Loucy (cell line): Measurements from ENCODE around the gene TMEM107.

Source experiments
- H2AFZ ChIP-seq: fragments of 200-600 bp; sonication (generic); 2 replicates; pipeline ENCODE4 v1.6.0; 2016; ENCODE audit warnings: antibody characterized with exemption, mild to moderate bottlenecking, low read length, moderate library complexity
- H3F3A ChIP-seq: fragments of 200-600 bp; 2 replicates; pipeline ENCODE4 v1.6.0; 2016; ENCODE audit warnings: antibody characterized with exemption, low read depth, mild to moderate bottlenecking
- H3K27me3 ChIP-seq: fragments of 200-600 bp; sonication (generic); 2 replicates; pipeline ENCODE4 v1.6.1; 2014; ENCODE audit warnings: low read length, mild to moderate bottlenecking; ENCODE audit not compliant: insufficient read depth, poor library complexity, severe bottlenecking
- H3K36me3 ChIP-seq: fragments of 200-600 bp; sonication (generic); 2 replicates; pipeline ENCODE4 v1.6.1; 2016; ENCODE audit warnings: low read length; ENCODE audit not compliant: insufficient read depth
- H3K4me1 ChIP-seq: fragments of 200-600 bp; sonication (generic); 2 replicates; pipeline ENCODE4 v1.5.1; 2014; ENCODE audit warnings: low read length, mild to moderate bottlenecking; ENCODE audit not compliant: insufficient read depth, poor library complexity, severe bottlenecking
- H3K4me2 ChIP-seq: fragments of 200-600 bp; sonication (generic); 2 replicates; pipeline ENCODE4 v1.6.0; 2014; ENCODE audit warnings: antibody characterized with exemption, low read length, low read depth, mild to moderate bottlenecking; ENCODE audit not compliant: poor library complexity, severe bottlenecking
- H3K4me3 ChIP-seq: fragments of 200-600 bp; sonication (generic); 2 replicates; pipeline ENCODE4 v1.5.1; 2014; ENCODE audit warnings: low read length, mild to moderate bottlenecking, mixed read lengths; ENCODE audit not compliant: poor library complexity, severe bottlenecking
- H3K79me2 ChIP-seq: fragments of 200-600 bp; sonication (generic); 2 replicates; pipeline ENCODE4 v1.6.1; 2014; ENCODE audit warnings: low read length; ENCODE audit not compliant: insufficient read depth
- H3K9ac ChIP-seq: fragments of 200-600 bp; sonication (generic); 2 replicates; pipeline ENCODE4 v1.6.0; 2014; ENCODE audit warnings: mild to moderate bottlenecking, low read depth, low read length, moderate library complexity; ENCODE audit not compliant: poor library complexity, severe bottlenecking
- H3K9me2 ChIP-seq: fragments of 200-600 bp; sonication (generic); replicated peaks from 2 replicates; pipeline ENCODE4 v1.6.1; 2016; ENCODE audit warnings: low read depth, low read length, mixed read lengths
- H3K9me3 ChIP-seq: fragments of 200-600 bp; sonication (generic); 2 replicates; pipeline ENCODE4 v1.6.1; 2014; ENCODE audit warnings: mild to moderate bottlenecking, antibody characterized with exemption, low read length, low read depth; ENCODE audit not compliant: insufficient read depth
- H4K20me1 ChIP-seq: fragments of 200-600 bp; sonication (generic); 2 replicates; pipeline ENCODE4 v1.6.0; 2014; ENCODE audit warnings: antibody characterized with exemption, low read length, mild to moderate bottlenecking; ENCODE audit not compliant: insufficient read depth, poor library complexity, severe bottlenecking
- EZH2phosphoT487 ChIP-seq: fragments of 200-600 bp; IDR thresholded peaks from 2 replicates; pipeline ENCODE4 v1.6.1; 2018; ENCODE audit warnings: antibody characterized with exemption, mild to moderate bottlenecking, moderate library complexity, borderline replicate concordance
- TF ChIP-seq, protein P1 (sequence below): fragments of 200-600 bp; sonication (generic); conservative IDR thresholded peaks from 2 replicates; pipeline ENCODE4 v1.5.1; 2014; ENCODE audit warnings: mild to moderate bottlenecking, antibody characterized with exemption, low read length

The TMEM107 gene

DNA sequence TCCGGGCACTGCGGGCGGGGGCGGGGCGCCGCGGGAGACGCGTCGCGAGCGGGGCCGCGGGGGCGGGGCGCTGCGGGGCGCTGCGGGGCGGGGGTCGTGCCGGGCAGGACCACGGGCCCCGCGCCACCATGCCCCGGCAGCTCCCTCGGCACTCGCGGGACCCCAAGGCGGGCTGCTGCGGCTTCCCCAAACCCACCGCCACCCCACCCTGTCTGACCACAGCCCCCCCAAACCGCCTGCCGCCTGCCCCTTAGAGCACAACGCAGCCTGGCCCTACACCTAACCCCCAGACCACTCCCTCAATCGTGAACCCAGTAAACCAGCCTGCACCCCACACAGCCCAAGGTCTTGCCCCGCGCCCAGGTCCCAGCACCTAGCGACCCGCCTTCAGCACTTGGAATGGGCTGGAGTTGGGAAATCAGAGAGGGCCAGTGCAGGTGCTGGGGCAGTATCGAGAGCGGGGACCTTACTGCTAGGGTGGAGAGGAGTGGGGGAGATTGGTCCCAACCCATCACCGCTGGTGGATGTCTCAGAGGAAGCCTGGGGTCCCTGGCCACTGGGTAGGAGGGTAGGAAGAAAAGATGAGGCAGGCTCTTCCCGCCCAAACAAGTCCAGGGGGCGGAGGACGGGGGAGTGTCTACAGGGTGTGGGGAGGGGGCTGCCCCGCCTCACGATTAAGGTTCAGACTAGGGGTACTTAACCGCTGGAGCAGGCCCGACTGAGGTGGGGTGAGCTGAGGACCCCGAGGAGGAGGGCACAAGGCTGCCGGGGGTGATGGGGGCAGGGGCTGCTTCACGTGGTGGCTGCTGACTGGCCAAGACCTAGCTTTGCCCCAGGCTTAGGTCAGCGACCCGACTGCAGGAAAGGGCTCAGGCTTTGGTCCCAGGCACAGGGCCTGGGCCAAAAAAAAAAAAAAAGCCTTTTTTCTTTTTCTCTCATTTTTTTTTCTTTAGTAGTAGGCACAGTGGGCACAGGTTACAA lies 12.9 kb downstream of the TMEM107 start:
- no peak for TF ChIP-seq EZH2phosphoT487
- TF ChIP-seq, protein P1, sequence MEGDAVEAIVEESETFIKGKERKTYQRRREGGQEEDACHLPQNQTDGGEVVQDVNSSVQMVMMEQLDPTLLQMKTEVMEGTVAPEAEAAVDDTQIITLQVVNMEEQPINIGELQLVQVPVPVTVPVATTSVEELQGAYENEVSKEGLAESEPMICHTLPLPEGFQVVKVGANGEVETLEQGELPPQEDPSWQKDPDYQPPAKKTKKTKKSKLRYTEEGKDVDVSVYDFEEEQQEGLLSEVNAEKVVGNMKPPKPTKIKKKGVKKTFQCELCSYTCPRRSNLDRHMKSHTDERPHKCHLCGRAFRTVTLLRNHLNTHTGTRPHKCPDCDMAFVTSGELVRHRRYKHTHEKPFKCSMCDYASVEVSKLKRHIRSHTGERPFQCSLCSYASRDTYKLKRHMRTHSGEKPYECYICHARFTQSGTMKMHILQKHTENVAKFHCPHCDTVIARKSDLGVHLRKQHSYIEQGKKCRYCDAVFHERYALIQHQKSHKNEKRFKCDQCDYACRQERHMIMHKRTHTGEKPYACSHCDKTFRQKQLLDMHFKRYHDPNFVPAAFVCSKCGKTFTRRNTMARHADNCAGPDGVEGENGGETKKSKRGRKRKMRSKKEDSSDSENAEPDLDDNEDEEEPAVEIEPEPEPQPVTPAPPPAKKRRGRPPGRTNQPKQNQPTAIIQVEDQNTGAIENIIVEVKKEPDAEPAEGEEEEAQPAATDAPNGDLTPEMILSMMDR = no peak
- Histone ChIP-seq H3F3A (peaks cover 6% of the 10 kb centered on the region; the same call in 1 of the 2 replicates), H3K4me1 (peaks cover 36% of the 10 kb centered on the region)

DNA sequence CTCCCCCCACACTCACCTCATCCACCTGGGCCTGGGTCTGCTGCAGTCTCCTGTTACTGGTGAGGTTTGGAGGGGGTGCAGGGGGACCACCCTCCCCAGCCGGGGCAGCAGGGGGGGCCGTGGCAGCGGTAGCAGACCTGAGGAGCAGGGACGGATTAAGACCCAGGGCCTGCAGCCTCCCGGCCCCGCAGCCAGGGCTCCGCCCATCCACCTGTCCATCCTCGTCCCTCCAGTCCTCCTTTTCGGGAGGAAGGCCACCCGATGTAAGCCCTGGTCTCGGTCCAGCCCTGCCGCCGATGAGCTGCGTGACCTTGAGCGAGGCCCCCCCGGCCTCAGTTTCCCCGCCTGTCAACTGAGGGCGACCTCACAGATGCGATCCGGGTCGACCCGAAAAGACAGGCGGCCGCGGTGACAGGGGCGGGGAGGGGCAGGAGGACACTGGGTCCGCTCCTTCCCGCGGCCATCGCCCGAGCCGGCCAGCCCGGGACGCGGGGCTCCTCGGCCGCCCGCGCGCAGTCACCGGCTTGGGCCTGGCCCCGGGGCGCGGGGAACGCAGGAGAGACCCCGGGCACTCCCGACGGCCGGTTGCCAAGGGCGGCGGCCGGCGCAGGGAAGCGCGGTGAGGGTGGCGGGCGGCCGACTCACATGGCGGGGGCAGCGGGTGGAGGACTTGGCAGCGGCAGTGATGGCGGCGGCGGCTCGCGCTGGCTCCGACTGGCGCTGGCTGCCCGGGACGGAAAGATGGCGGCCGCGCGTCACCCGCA lies 13.8 kb downstream of the TMEM107 start, which contains the start of gene VAMP2:
Gene VAMP2, minus strand, starts transcription at position 716 of the 764 bp plus-strand sequence. Its CDS starts 69 bp downstream, at position 647.
- Histone ChIP-seq H3K9me3 (no peaks in the 10 kb centered on the region), H3K9ac (peak within 1 kb of the TSS; percentile 94), H2AFZ (peak within 1 kb of the TSS; percentile 95), H4K20me1 (peaks cover 42% of the 10 kb centered on the region), H3K4me3 (peak within 1 kb of the TSS; percentile 100), H3K9me2 (no peaks in the 10 kb centered on the region), H3K36me3 (no peaks in the 10 kb centered on the region), H3K4me1 (peaks cover 36% of the 10 kb centered on the region), H3K79me2 (peaks cover 40% of the 10 kb centered on the region), H3K4me2 (peak within 1 kb of the TSS; percentile 98), H3F3A (peaks cover 7% of the 10 kb centered on the region; the same call in 1 of the 2 replicates), H3K27me3 (peaks cover 4% of the 10 kb centered on the region)
- no peak for TF ChIP-seq EZH2phosphoT487
- TF ChIP-seq, protein P1 = no peak

More for the DNA sequence above, 12.9 kb downstream of the TMEM107 start:
- Histone ChIP-seq H3K9me3 (no peaks in the 10 kb centered on the region), H3K4me2 (peak overlapping the region; percentile 86), H3K9ac (peak overlapping the region; percentile 94), H3K79me2 (peaks cover 40% of the 10 kb centered on the region), H4K20me1 (peaks cover 41% of the 10 kb centered on the region), H3K4me3 (peak overlapping the region; percentile 100), H3K9me2 (no peaks in the 10 kb centered on the region), H3K27me3 (peaks cover 4% of the 10 kb centered on the region), H3K36me3 (no peaks in the 10 kb centered on the region), H2AFZ (peak overlapping the region; percentile 95)
